Kidney (tissue), 14 donors: ENCODE results near the gene SEMA5A. TPM values are rescaled to one million over a fixed set of nuclear protein-coding genes. Genes with fewer than 3 reads are reported as not detected.

Experiments
- DNase-seq, 5 donors: peaks; one replicate each; pipeline ENCODE4 v3.0.0-alpha.2; 2013 to 2020
- FAIRE-seq: peaks from 2 replicates; lab custom pipeline; 2012; peaks lifted over from hg19 to GRCh38; lab: Jason Lieb, UNC
- H3K27ac ChIP-seq, 2 donors: one replicate each; pipeline ENCODE4 v1.7.0; 2013; ENCODE audit warnings: low read depth in 2 of 2, low read length in 2 of 2, inconsistent platforms in 1 of 2
- H3K27me3 ChIP-seq: one replicate; pipeline ENCODE4 v1.7.1; 2013; ENCODE audit warnings: low read length, inconsistent platforms; ENCODE audit not compliant: control insufficient read depth, insufficient read depth
- H3K36me3 ChIP-seq, 3 donors: one replicate each; pipeline versions ENCODE4 v1.7.0 to v1.7.1; 2013; ENCODE audit warnings: low read length in 3 of 3, control low read depth in 1 of 3, inconsistent platforms in 1 of 3; ENCODE audit not compliant: insufficient read depth in 3 of 3, control insufficient read depth in 2 of 3
- H3K4me1 ChIP-seq, 3 donors: one replicate each; pipeline versions ENCODE4 v1.7.0 to v1.7.1; 2013; ENCODE audit warnings: low read length in 3 of 3, inconsistent platforms in 1 of 3, low read depth in 1 of 3; ENCODE audit not compliant: control insufficient read depth in 2 of 3, insufficient read depth in 2 of 3
- H3K4me3 ChIP-seq, 3 donors: one replicate each; pipeline versions ENCODE4 v1.7.0 to v1.8.1; 2013; ENCODE audit warnings: low read length in 3 of 3, control low read depth in 1 of 3, inconsistent platforms in 1 of 3
- H3K9ac ChIP-seq, 3 donors: one replicate each; pipeline versions ENCODE4 v1.7.0 to v1.7.1; 2013; ENCODE audit warnings: low read length in 3 of 3, control low read depth in 1 of 3, inconsistent platforms in 1 of 3
- H3K9me3 ChIP-seq, 3 donors: one replicate each; pipeline versions ENCODE4 v1.7.0 to v1.7.1; 2013; ENCODE audit warnings: low read length in 3 of 3, control low read depth in 1 of 3, inconsistent platforms in 1 of 3; ENCODE audit not compliant: control insufficient read depth in 2 of 3, insufficient read depth in 1 of 3
- CTCF ChIP-seq: IDR thresholded peaks from 3 replicates; pipeline ENCODE4 v1.5.1; 2012; ENCODE audit warnings: mild to moderate bottlenecking, moderate library complexity, borderline replicate concordance; ENCODE audit not compliant: insufficient read depth; ENCODE audit errors: extremely low read depth
- intact Hi-C: fragments of 100-400 bp; cut with DNase I; formaldehyde crosslinking; loops from one replicate; pipeline ENCODE4 v1.11.1; 2022
- polyA plus RNA-seq: library from polyadenylated mRNA; stranded (reverse); fragments of 350-450 nt; fragmentation: Illumina TruSeq; extraction: RNeasy Lipid Tissue Mini Kit (QIAGEN cat#74804); gene quantifications from one replicate; pipeline ENCODE4 v1.2.3, GENCODE V29; 2014; ENCODE audit warnings: low read depth, low replicate concordance; ENCODE audit not compliant: insufficient read depth
- total RNA-seq: library from RNA; stranded (reverse); fragmentation: NEBNext Ultra II Directional; extraction: Animal tissue kit (Norgen Biotek cat#: 25700); gene quantifications from one replicate; pipeline ENCODE4 v1.2.1, GENCODE V29; 2021
- donor health status: control.
- donor health status: control.
- donor health status: control.
- donor health status: control.
- donor health status: control.
- donor health status: DM: yes; HTN: yes; CAD: no.
- donor health status: Normal renal cell carcinoma (clear cell type).

The SEMA5A gene
- total and polyA plus RNA-seq, 2 donors from 2014 or later: 7.9 to 23.3 TPM

- Histone ChIP-seq H3K27ac (no peak overlapping the region), H3K9ac (no peak overlapping the region), H3K36me3 (no peaks in the 10 kb centered on the region), H3K4me1 (no peaks in the 10 kb centered on the region), H3K9me3 (no peaks in the 10 kb centered on the region), H3K4me3 (no peak overlapping the region), H3K27me3 (no peaks in the 10 kb centered on the region)
- DNase-seq (no peak), FAIRE-seq (no peak)
- TF ChIP-seq CTCF: no peak
- intact Hi-C loops: no loop called here
Observed at GRCh38 chr5:9363026-9363425, 182.8 kb downstream of the SEMA5A start.

- TF ChIP-seq CTCF: no peak
- DNase-seq (no peak), FAIRE-seq (no peak)
- intact Hi-C loops: no loop called here
- Histone ChIP-seq H3K27me3 (no peaks in the 10 kb centered on the region), H3K9ac (no peak overlapping the region), H3K4me1 (no peaks in the 10 kb centered on the region), H3K4me3 (no peak overlapping the region), H3K9me3 (no peaks in the 10 kb centered on the region), H3K36me3 (no peaks in the 10 kb centered on the region), H3K27ac (no peak overlapping the region)
Observed at GRCh38 chr5:9362600-9362999, 183.3 kb downstream of the SEMA5A start.

GRCh38 chr5:9361835-9362234 is 184.0 kb downstream of the SEMA5A start:
- H3K27ac ChIP-seq: no peak overlapping the region
- H3K27me3 ChIP-seq: no peaks in the 10 kb centered on the region
- intact Hi-C loops: no loop called here
- peaks cover 0 to under 1% (median 0%) of the 10 kb centered on the region in 3 donors for H3K4me1 ChIP-seq
- no peaks in the 10 kb centered on the region for H3K9me3 ChIP-seq
- no peak overlapping the region for H3K9ac ChIP-seq
- peak; percentile 76 for TF ChIP-seq CTCF
- H3K4me3 ChIP-seq: no peak overlapping the region
- DNase-seq (peak in 4 of 5 donors; percentile 36 to 68 (median 50)), FAIRE-seq (no peak)
- no peaks in the 10 kb centered on the region for H3K36me3 ChIP-seq
